Motor neuron (in vitro differentiated cells): ENCODE data around the gene CTF1. TPM values are rescaled to one million over a fixed set of nuclear protein-coding genes. Genes with fewer than 3 reads are reported as not detected.

Source experiments
- ATAC-seq, 8 experiments: fragments of 200-7000 bp; cut with Tn5 transposase; replicated peaks in 6 of 8; 2 replicates each; pipeline ENCODE4 v1.8.0; 2021; ENCODE audit warnings: mild to moderate bottlenecking in 8 of 8, moderate library complexity in 8 of 8
- H3K27ac ChIP-seq, 2 donors: fragments of 250-450 bp; sonication (Bioruptor Pico); 2 replicates each; pipeline ENCODE4 v1.9.0; 2021; ENCODE audit warnings: antibody characterized with exemption in 2 of 2, mild to moderate bottlenecking in 2 of 2, moderate library complexity in 1 of 2
- H3K4me1 ChIP-seq, 2 donors: fragments of 250-450 bp; sonication (Bioruptor Pico); replicated peaks in 1 of 2; 2 replicates each; pipeline ENCODE4 v1.6.1; 2021; ENCODE audit warnings: antibody characterized with exemption in 2 of 2, mild to moderate bottlenecking in 2 of 2, moderate library complexity in 1 of 2
- H3K4me3 ChIP-seq, 5 donors: fragments of 250-450 bp; sonication (Bioruptor Pico); 2 replicates each; pipeline ENCODE4 v1.9.0; 2021; ENCODE audit warnings: antibody characterized with exemption in 5 of 5, mild to moderate bottlenecking in 5 of 5, moderate library complexity in 4 of 5
- WGBS, 10 experiments: fragments of 450-650 bp; shearing (Covaris generic); methylation state at CpG; one replicate each; pipeline ENCODE4 v1.0.0; 2022; 5-methylcytosine and 5-hydroxymethylcytosine counted together
- in situ Hi-C, 9 experiments: fragments of 400-800 bp; cut with MboI; loops; one replicate each; pipeline ENCODE4 v1.15.0; 2021; ENCODE audit warnings: low sequenced_read_pairs in 9 of 9, low pct_unique_long_range_greater_than_20kb in 2 of 9; ENCODE audit not compliant: unreplicated experiment in 9 of 9
- total RNA-seq, 8 experiments: library from RNA; unstranded; fragments of 300-600 nt; gene quantifications; 2 replicates each; pipeline versions ENCODE4 v1.2.3 to v1.2.4, GENCODE V29; 2022

Gene CTF1
- total RNA-seq, 8 experiments from 2014 or later, result 0.38 to 2.9 (median 0.66) TPM

DNA sequence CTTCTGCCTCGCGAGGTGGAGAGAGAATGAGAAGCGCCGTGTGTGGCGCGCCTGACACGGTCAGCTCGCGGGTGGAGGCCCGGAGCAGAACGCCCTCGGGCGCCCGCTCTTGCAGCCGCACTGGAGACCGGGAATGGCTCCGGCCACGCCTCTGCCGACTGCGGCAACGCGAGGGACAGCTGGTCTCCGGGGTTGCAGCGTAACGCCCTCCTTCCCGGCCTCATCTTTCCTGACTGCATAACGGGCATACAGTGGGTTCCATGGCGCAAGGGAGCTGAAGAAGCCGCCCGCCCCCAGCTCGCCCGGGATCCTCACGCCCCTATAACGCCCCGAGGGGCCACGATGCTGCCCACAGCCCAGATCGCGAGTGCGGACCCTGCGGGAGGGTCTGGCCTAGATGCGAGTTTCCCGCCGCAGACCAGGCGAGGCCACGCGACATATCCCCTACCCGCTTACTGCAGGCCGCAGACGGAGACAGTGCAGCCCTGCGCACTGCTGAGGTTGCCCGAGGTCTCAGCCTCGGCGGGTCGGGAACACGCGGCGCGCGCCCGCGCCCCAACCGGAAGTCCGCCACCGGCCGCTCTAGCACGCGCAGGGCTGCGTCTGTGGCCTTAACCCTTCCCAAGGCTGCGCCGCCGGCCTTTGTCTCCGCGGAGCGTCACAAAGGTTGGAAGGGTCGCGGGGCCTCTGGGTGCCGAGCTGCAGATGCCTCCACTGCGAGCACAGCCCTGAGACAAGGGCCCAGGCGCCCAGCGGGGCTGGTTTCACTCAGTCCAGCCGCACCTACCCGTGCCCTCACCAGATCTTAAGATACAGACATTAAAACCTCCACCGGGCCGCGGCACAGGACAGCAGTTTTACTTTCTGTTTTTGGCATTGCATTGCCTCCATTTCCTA, 21.3 kb upstream of the CTF1 start:
- in situ Hi-C loops, result loop anchor here in 2 of 9 experiments (25.0 kb wide), 1 partner anchor 88 kb away; the partner anchor contains the start of gene ZNF629 (in 2 of the 2)
- peak overlapping the region; percentile 92 to 96 for H3K27ac ChIP-seq
- 0 to 11% (median 0%) methylated on average over 1 to 21 of the region's 85 CpGs; no CpG with 5 or more reads in 3 of the 10 experiments for WGBS, 10 experiments

GRCh38 chr16:30875871-30876801, 20.3 kb upstream of the CTF1 start:
- H3K4me3 ChIP-seq, result peak overlapping the region; percentile 72 to 88 (median 78)
- in situ Hi-C loops, result loop anchor here in 2 of 9 experiments (25.0 kb wide), 1 partner anchor 89 kb away; the partner anchor contains the start of gene ZNF629 (in 2 of the 2)
- no peak for ATAC-seq
- H3K27ac ChIP-seq, result peak overlapping the region; percentile 92 to 96
- peaks cover 13 to 15% of the 10 kb centered on the region in 2 donors for H3K4me1 ChIP-seq
- WGBS, 10 experiments, result 0 to 20% (median 7%) methylated on average over 2 to 10 of the region's 12 CpGs; no CpG with 5 or more reads in 2 of the 10 experiments

More for the DNA sequence above, 21.3 kb upstream of the CTF1 start:
- peak overlapping the region; percentile 72 to 88 (median 78) for H3K4me3 ChIP-seq
- H3K4me1 ChIP-seq, result peaks cover 13 to 15% of the 10 kb centered on the region in 2 donors
- peak; percentile 94 to 97 (median 96) for ATAC-seq

DNA sequence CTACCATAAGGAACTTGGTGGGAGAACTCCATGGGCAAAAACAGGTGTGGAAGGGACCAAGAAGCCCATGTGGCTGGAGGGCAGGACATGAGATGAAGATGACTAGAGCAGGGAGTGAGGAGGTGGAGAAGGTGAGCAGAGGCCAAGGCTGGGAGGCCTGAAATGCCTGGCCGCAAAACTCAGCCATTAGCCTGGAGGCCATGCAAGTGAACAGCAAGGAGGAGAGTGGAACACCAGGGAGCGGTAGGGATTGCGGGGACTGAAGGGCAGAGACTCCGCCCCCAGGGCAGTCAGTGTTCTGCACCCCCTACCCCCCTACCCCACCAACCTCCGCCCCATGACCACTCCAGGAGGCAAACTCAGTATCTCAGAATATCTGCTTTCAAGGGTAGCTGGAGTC, 19.5 kb upstream of the CTF1 start:
- in situ Hi-C loops, result loop anchor here in 2 of 9 experiments (25.0 kb wide), 1 partner anchor 90 kb away; the partner anchor contains the start of gene ZNF629 (in 2 of the 2)
- Histone ChIP-seq H3K27ac (peak overlapping the region; percentile 92 to 96), H3K4me3 (peak overlapping the region; percentile 72 to 88 (median 78)), H3K4me1 (peaks cover 13 to 15% of the 10 kb centered on the region in 2 donors)
- no peak for ATAC-seq
- 40 to 100% methylated on average over 1 of the region's 5 CpGs; no CpG with 5 or more reads in 8 of the 10 experiments for WGBS, 10 experiments

GRCh38 chr16:30882429-30883310, 13.7 kb upstream of the CTF1 start:
- 0 to 75% (median 59%) methylated on average over 1 of the region's 4 CpGs; no CpG with 5 or more reads in 6 of the 10 experiments for WGBS, 10 experiments
- in situ Hi-C loops, result loop anchor here in 2 of 9 experiments (25.0 kb wide), 1 partner anchor 95 kb away; the partner anchor contains the start of gene ZNF629 (in 2 of the 2)
- Histone ChIP-seq H3K4me1 (no peaks in the 10 kb centered on the region), H3K4me3 (no peak overlapping the region), H3K27ac (no peak overlapping the region)
- ATAC-seq, result peak in 1 of 8 experiments; percentile 24

- Histone ChIP-seq H3K4me3 (no peak overlapping the region), H3K4me1 (no peaks in the 10 kb centered on the region), H3K27ac (no peak overlapping the region)
- peak in 1 of 8 experiments; percentile 35 for ATAC-seq
- 37 to 100% (median 94%) methylated on average over 1 to 3 of the region's 3 CpGs; no CpG with 5 or more reads in 3 of the 10 experiments for WGBS, 10 experiments
- in situ Hi-C loops, result loop anchor here in 2 of 9 experiments (25.0 kb wide), 1 partner anchor 97 kb away; the partner anchor contains the start of gene ZNF629 (in 2 of the 2)
Measured at GRCh38 chr16:30884760-30885159, 11.7 kb upstream of the CTF1 start.

- Histone ChIP-seq H3K4me1 (no peaks in the 10 kb centered on the region), H3K4me3 (no peak overlapping the region), H3K27ac (no peak overlapping the region)
- in situ Hi-C loops, result loop anchor here in 2 of 9 experiments (25.0 kb wide), 1 partner anchor 98 kb away; the partner anchor contains the start of gene ZNF629 (in 2 of the 2)
- ATAC-seq, result no peak
- WGBS, 10 experiments, result 64 to 100% (median 86%) methylated on average over 1 to 6 of the region's 9 CpGs; no CpG with 5 or more reads in 2 of the 10 experiments
Measured at GRCh38 chr16:30885196-30885595, 11.2 kb upstream of the CTF1 start.

DNA sequence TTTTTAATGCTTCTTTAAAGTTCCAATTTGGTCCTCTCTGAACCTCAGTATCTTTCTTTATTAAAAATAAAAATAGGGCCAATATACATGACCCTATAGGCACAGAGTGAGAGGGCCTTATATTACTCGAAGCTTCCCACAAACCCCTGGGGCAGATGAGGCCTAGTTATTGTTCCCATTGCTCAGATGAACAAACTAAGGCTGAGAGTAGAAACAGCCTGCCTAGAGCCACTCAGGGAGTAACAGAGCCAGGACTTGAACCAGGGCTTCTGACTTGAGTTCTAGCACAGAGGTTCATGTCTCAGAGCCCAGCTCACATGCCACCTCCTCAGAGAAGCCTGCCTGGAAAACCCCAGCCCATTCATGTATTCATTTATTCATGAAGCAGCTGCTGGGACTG, 10.3 kb upstream of the CTF1 start:
- Histone ChIP-seq H3K4me3 (no peak overlapping the region), H3K4me1 (no peaks in the 10 kb centered on the region), H3K27ac (no peak overlapping the region)
- 80 to 100% (median 92%) methylated on average over 1 of the region's 1 CpG; no CpG with 5 or more reads in 6 of the 10 experiments for WGBS, 10 experiments
- in situ Hi-C loops, result loop anchor here in 2 of 9 experiments (25.0 kb wide), 1 partner anchor 99 kb away; the partner anchor contains the start of gene ZNF629 (in 2 of the 2)
- ATAC-seq, result peak in 1 of 8 experiments; percentile 19

DNA sequence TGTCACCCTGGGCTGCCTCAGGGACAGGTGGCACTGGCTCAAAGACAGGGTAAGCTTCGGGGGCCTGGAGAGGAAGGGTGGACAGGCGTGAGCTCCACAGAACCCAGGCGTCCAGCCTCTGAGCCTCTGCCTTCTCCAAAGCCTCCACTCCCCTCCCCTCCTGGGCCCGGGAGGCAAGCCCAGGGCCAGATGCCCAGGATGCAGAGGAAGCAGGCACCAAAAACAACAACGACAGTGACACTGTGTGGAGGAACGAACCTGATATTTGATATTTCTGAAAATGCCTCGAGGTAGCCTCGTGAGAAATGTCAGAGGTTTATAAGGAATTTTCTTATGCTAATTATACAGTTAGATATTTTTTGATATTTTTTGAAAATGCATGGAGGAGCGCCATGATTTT, 8.5 kb upstream of the CTF1 start:
- 51 to 100% (median 85%) methylated on average over 1 to 7 of the region's 9 CpGs; no CpG with 5 or more reads in 3 of the 10 experiments for WGBS, 10 experiments
- Histone ChIP-seq H3K27ac (no peak overlapping the region), H3K4me1 (peaks cover 6% of the 10 kb centered on the region in 2 donors), H3K4me3 (no peak overlapping the region)
- in situ Hi-C loops, result loop anchor here in 2 of 9 experiments (25.0 kb wide), 1 partner anchor 101 kb away; the partner anchor contains the start of gene ZNF629 (in 2 of the 2)
- no peak for ATAC-seq

GRCh38 chr16:30888856-30889499, 7.4 kb upstream of the CTF1 start:
- Histone ChIP-seq H3K4me3 (no peak overlapping the region), H3K4me1 (peaks cover 9% of the 10 kb centered on the region in 2 donors), H3K27ac (no peak overlapping the region)
- 60 to 100% (median 90%) methylated on average over 1 to 4 of the region's 8 CpGs; no CpG with 5 or more reads in 2 of the 10 experiments for WGBS, 10 experiments
- in situ Hi-C loops, result loop anchor here in 2 of 9 experiments (25.0 kb wide), 1 partner anchor 102 kb away; the partner anchor contains the start of gene ZNF629 (in 2 of the 2)
- no peak for ATAC-seq

- H3K27ac ChIP-seq, result no peak overlapping the region
- WGBS, 10 experiments, result 40 to 100% (median 89%) methylated on average over 1 to 5 of the region's 5 CpGs; no CpG with 5 or more reads in 1 of the 10 experiments
- H3K4me1 ChIP-seq, result peaks cover 9% of the 10 kb centered on the region in 2 donors
- in situ Hi-C loops, result loop anchor here in 2 of 9 experiments (25.0 kb wide), 1 partner anchor 102 kb away; the partner anchor contains the start of gene ZNF629 (in 2 of the 2)
- no peak for ATAC-seq
- H3K4me3 ChIP-seq, result no peak overlapping the region
Measured at GRCh38 chr16:30889721-30890120, 6.7 kb upstream of the CTF1 start.
